ENCODE results near the gene DNM3.

DNA sequence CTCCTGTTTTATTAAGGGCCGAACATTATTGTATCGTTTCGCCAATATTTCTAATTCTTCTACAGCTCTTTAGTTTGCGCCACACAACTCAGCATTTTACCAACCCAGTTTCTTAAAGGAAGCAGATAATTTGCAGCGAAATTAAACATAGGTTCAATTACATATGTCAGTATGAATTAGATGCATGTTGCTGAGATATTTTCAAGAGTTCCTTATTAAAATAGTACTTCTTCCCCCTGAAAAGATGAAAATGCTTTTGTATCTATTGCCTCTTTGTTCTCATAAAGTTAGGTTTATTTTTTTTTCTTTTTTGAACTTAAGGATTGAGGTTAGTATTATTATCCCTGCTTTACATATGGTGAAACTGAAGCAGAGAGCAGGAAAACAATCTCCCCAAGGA is 395.7 kb downstream of the DNM3 start:
- TF ChIP-seq, protein P1, sequence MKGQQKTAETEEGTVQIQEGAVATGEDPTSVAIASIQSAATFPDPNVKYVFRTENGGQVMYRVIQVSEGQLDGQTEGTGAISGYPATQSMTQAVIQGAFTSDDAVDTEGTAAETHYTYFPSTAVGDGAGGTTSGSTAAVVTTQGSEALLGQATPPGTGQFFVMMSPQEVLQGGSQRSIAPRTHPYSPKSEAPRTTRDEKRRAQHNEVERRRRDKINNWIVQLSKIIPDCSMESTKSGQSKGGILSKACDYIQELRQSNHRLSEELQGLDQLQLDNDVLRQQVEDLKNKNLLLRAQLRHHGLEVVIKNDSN (IDR thresholded peaks at IDR 0.05): no peak
- TF ChIP-seq, protein P2, sequence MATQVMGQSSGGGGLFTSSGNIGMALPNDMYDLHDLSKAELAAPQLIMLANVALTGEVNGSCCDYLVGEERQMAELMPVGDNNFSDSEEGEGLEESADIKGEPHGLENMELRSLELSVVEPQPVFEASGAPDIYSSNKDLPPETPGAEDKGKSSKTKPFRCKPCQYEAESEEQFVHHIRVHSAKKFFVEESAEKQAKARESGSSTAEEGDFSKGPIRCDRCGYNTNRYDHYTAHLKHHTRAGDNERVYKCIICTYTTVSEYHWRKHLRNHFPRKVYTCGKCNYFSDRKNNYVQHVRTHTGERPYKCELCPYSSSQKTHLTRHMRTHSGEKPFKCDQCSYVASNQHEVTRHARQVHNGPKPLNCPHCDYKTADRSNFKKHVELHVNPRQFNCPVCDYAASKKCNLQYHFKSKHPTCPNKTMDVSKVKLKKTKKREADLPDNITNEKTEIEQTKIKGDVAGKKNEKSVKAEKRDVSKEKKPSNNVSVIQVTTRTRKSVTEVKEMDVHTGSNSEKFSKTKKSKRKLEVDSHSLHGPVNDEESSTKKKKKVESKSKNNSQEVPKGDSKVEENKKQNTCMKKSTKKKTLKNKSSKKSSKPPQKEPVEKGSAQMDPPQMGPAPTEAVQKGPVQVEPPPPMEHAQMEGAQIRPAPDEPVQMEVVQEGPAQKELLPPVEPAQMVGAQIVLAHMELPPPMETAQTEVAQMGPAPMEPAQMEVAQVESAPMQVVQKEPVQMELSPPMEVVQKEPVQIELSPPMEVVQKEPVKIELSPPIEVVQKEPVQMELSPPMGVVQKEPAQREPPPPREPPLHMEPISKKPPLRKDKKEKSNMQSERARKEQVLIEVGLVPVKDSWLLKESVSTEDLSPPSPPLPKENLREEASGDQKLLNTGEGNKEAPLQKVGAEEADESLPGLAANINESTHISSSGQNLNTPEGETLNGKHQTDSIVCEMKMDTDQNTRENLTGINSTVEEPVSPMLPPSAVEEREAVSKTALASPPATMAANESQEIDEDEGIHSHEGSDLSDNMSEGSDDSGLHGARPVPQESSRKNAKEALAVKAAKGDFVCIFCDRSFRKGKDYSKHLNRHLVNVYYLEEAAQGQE (IDR thresholded peaks at IDR 0.05; ENCODE audit: low read depth): no peak
- TF ChIP-seq NFIC (IDR thresholded peaks at IDR 0.05): no peak
- no peak for TF ChIP-seq EP300 (IDR thresholded peaks at IDR 0.05; ENCODE audit: borderline replicate concordance)
- TF ChIP-seq TEAD4 (IDR thresholded peaks at IDR 0.05): no peak
- no peak for TF ChIP-seq TCF12 (IDR thresholded peaks at IDR 0.05; ENCODE audit: low read depth)
- TF ChIP-seq, protein P3, sequence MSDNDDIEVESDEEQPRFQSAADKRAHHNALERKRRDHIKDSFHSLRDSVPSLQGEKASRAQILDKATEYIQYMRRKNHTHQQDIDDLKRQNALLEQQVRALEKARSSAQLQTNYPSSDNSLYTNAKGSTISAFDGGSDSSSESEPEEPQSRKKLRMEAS (IDR thresholded peaks at IDR 0.05): no peak
- TF ChIP-seq CREB1 (IDR thresholded peaks at IDR 0.05; ENCODE audit: low read depth): no peak
- TF ChIP-seq TAF1 (IDR thresholded peaks at IDR 0.05; ENCODE audit: low read depth): no peak
- TF ChIP-seq CEBPB (IDR thresholded peaks at IDR 0.05): no peak
- TF ChIP-seq YY1 (IDR thresholded peaks at IDR 0.05; ENCODE audit: low read depth): no peak
